Brain microvascular endothelial cell (primary cell): ENCODE measurements around the gene PRC1.

Experiments used
- DNase-seq: peaks from one replicate; pipeline ENCODE4 v3.0.0-alpha.2; 2020
- H3K27ac ChIP-seq: fragments of 250-450 bp; sonication (Bioruptor Pico); 2 replicates; pipeline ENCODE4 v1.5.1; 2020; ENCODE audit warnings: mild to moderate bottlenecking, moderate library complexity
- H3K27me3 ChIP-seq: fragments of 250-450 bp; sonication (Bioruptor Pico); replicated peaks from 2 replicates; pipeline ENCODE4 v1.5.1; 2020; ENCODE audit warnings: mild to moderate bottlenecking
- H3K36me3 ChIP-seq: fragments of 250-450 bp; sonication (Bioruptor Pico); replicated peaks from 2 replicates; pipeline ENCODE4 v1.5.1; 2020; ENCODE audit warnings: mild to moderate bottlenecking
- H3K4me3 ChIP-seq: 2 replicates; pipeline ENCODE4 v1.5.1; 2011; ENCODE audit warnings: low read depth, mild to moderate bottlenecking, control low read depth, low read length, moderate library complexity
- in situ Hi-C: cut with HindIII; loops from 2 replicates; pipeline ENCODE4 v1.10.0; 2017; ENCODE audit warnings: low sequenced_read_pairs, low pct_ligation_motif_present
- TF ChIP-seq, protein P1 (sequence below): IDR thresholded peaks from 2 replicates; pipeline ENCODE4 v1.5.1; 2011; ENCODE audit warnings: low read depth, mild to moderate bottlenecking, moderate library complexity, low read length, control low read depth, inconsistent platforms; ENCODE audit errors: missing control alignments

Gene PRC1

DNA sequence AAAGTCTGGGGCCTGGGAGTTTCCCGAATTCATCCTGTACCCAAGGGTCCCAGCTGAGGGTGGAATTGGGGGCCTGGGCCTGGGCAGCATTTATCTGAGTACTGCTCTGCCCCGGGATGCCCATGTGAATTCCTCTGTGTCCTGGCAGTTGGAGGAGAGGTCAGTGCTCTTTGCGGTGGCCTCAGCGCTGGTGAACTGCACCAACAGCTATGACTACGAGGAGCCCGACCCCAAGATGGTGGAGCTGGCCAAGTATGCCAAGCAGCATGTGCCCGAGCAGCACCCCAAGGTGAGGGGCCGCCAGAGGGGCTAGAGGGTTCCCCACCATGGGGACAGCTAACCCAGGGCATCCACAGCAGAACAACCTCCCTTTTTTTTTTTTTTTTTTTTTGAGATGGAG lies 45.8 kb downstream of the PRC1 start:
- TF ChIP-seq, protein P1, sequence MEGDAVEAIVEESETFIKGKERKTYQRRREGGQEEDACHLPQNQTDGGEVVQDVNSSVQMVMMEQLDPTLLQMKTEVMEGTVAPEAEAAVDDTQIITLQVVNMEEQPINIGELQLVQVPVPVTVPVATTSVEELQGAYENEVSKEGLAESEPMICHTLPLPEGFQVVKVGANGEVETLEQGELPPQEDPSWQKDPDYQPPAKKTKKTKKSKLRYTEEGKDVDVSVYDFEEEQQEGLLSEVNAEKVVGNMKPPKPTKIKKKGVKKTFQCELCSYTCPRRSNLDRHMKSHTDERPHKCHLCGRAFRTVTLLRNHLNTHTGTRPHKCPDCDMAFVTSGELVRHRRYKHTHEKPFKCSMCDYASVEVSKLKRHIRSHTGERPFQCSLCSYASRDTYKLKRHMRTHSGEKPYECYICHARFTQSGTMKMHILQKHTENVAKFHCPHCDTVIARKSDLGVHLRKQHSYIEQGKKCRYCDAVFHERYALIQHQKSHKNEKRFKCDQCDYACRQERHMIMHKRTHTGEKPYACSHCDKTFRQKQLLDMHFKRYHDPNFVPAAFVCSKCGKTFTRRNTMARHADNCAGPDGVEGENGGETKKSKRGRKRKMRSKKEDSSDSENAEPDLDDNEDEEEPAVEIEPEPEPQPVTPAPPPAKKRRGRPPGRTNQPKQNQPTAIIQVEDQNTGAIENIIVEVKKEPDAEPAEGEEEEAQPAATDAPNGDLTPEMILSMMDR: no peak
- in situ Hi-C loops: no loop called here
- Histone ChIP-seq H3K27ac (no peak overlapping the region), H3K27me3 (no peaks in the 10 kb centered on the region), H3K36me3 (peaks cover 87% of the 10 kb centered on the region), H3K4me3 (no peak overlapping the region)
- DNase-seq: no peak

- in situ Hi-C loops: no loop called here
- DNase-seq: no peak
- H3K27me3 ChIP-seq: no peaks in the 10 kb centered on the region
- peaks cover 86% of the 10 kb centered on the region for H3K36me3 ChIP-seq
- no peak overlapping the region for H3K4me3 ChIP-seq
- H3K27ac ChIP-seq: no peak overlapping the region
- TF ChIP-seq, protein P1: no peak
These were observed 46.6 kb downstream of the PRC1 start for GRCh38 chr15:90947577-90948357.

DNA sequence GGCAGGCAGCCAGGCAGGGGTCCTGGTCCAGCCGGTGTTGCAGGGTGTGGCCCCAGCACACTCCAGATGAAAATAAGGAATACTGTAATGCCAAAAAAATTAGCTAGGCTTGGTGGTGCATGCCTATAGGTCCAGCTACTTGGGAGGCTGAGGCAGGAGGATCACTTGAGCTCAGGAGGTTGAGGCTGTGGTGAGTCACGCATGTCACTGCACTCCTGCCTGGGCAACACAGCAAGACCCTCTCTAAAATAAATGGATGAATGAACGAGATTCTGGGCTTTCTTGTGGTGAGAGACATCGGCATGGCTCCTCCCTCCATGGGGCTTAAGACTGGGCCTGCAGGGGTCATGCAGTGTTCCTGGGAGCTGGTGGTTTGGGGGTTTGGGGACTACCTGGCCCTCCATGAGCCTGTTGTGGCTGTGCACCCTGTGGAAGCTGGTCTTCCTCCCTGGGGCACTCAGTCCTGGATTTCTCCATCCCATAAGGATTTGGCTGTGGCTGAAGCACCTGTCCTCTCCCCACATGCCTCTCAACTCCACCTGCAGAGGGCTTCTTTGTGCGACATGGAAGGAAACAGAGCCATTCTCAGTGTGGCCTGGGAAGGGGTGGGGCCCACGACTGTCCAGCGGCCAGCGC lies 47.3 kb downstream of the PRC1 start:
- TF ChIP-seq, protein P1: no peak
- peaks cover 90% of the 10 kb centered on the region for H3K36me3 ChIP-seq
- in situ Hi-C loops: no loop called here
- DNase-seq: no peak
- no peaks in the 10 kb centered on the region for H3K27me3 ChIP-seq
- H3K4me3 ChIP-seq: no peak overlapping the region
- H3K27ac ChIP-seq: no peak overlapping the region

DNA sequence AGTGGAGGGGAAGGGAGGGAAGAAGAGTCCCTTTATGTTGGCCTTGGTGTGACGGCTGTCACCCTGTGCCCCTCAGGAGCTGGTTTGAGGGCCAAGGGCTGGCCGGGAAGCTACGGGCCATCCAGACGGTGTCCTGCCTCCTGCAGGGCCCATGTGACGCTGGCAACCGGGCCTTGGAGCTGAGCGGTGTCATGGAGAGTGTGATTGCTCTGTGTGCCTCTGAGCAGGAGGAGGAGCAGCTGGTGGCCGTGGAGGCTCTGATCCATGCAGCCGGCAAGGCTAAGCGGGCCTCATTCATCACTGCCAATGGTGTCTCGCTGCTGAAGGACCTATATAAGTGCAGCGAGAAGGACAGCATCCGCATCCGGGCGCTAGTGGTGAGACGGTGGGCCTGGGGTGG lies 47.8 kb downstream of the PRC1 start:
- in situ Hi-C loops: no loop called here
- Histone ChIP-seq H3K36me3 (peaks cover 89% of the 10 kb centered on the region), H3K27me3 (no peaks in the 10 kb centered on the region), H3K4me3 (no peak overlapping the region), H3K27ac (no peak overlapping the region)
- TF ChIP-seq, protein P1: no peak
- no peak for DNase-seq

GRCh38 chr15:90945091-90945490 lies 49.2 kb downstream of the PRC1 start:
- Histone ChIP-seq H3K4me3 (no peak overlapping the region), H3K36me3 (peaks cover 87% of the 10 kb centered on the region)

More at GRCh38 chr15:90945091-90945490, 49.2 kb downstream of the PRC1 start:
- in situ Hi-C loops: no loop called here
- TF ChIP-seq, protein P1: no peak
- no peak for DNase-seq
- Histone ChIP-seq H3K27me3 (no peaks in the 10 kb centered on the region), H3K27ac (no peak overlapping the region)
